CD4-positive, alpha-beta T cell (primary cell): Measurements from ENCODE around the gene OCA2. TPM values are rescaled to one million over a fixed set of nuclear protein-coding genes. Genes with fewer than 3 reads are reported as not detected.

Source experiments
- ATAC-seq: fragments of 200-7000 bp; cut with Tn5 transposase; one replicate; pipeline ENCODE4 v1.10.0; 2022; ENCODE audit warnings: mild to moderate bottlenecking; ENCODE audit not compliant: poor library complexity
- CTCF ChIA-PET: fragments of 350-600 bp; sonication (Branson Sonifier 250); formaldehyde crosslinking; loops from one replicate; lab custom pipeline; 2021; ENCODE audit warnings: antibody characterized with exemption, inconsistent platforms; lab: Charles Lee
- POLR2A ChIA-PET: fragments of 350-600 bp; sonication (Branson Sonifier 250); formaldehyde crosslinking; loops from one replicate; lab custom pipeline; 2021; ENCODE audit warnings: antibody characterized with exemption, inconsistent platforms; lab: Charles Lee
- DNase-seq, 14 experiments: peaks; one replicate each; pipeline ENCODE4 v3.0.0-alpha.2; 2013 to 2020; ENCODE audit warnings: mixed read lengths in 2 of 14
- H3K27ac ChIP-seq, 2 donors: one replicate each; pipeline versions ENCODE4 v1.5.1 to v1.7.0; 2013; ENCODE audit warnings: low read length in 2 of 2, low read depth in 1 of 2, mild to moderate bottlenecking in 1 of 2
- H3K27me3 ChIP-seq, 2 experiments: 1 replicate in 1 of 2; 2 replicates in 1 of 2; pipeline versions ENCODE4 v1.6.1 to v1.7.0; 2013; ENCODE audit warnings: low read length in 2 of 2, control low read depth in 1 of 2, mild to moderate bottlenecking in 1 of 2, moderate library complexity in 1 of 2; ENCODE audit not compliant: insufficient read depth in 2 of 2, control insufficient read depth in 1 of 2
- H3K36me3 ChIP-seq: one replicate; pipeline ENCODE4 v1.6.1; 2013; ENCODE audit warnings: low read length, control low read depth; ENCODE audit not compliant: insufficient read depth
- H3K4me1 ChIP-seq: one replicate; pipeline ENCODE4 v1.6.1; 2013; ENCODE audit warnings: low read length, control low read depth; ENCODE audit not compliant: insufficient read depth
- H3K4me3 ChIP-seq: one replicate; pipeline ENCODE4 v1.5.1; 2013; ENCODE audit warnings: mild to moderate bottlenecking, low read length, moderate library complexity
- H3K9me3 ChIP-seq, 2 experiments: 1 replicate in 1 of 2; 2 replicates in 1 of 2; pipeline versions ENCODE4 v1.6.1 to v1.7.0; 2013; ENCODE audit warnings: low read length in 2 of 2, mild to moderate bottlenecking in 2 of 2, control low read depth in 1 of 2, moderate library complexity in 1 of 2; ENCODE audit not compliant: control insufficient read depth in 1 of 2, insufficient read depth in 1 of 2
- H3K27ac Mint-ChIP-seq: one replicate; pipeline ENCODE4 v1.8.0; 2020; ENCODE audit warnings: mixed read lengths
- H3K27me3 Mint-ChIP-seq: one replicate; pipeline ENCODE4 v1.8.0; 2021; ENCODE audit warnings: mixed read lengths
- H3K36me3 Mint-ChIP-seq: one replicate; pipeline ENCODE4 v1.8.0; 2021; ENCODE audit warnings: low read depth, mixed read lengths
- H3K4me1 Mint-ChIP-seq: one replicate; pipeline ENCODE4 v1.8.0; 2021; ENCODE audit warnings: low read depth, mixed read lengths
- H3K4me3 Mint-ChIP-seq: one replicate; pipeline ENCODE4 v1.8.0; 2020; ENCODE audit warnings: mild to moderate bottlenecking, mixed read lengths
- H3K9me3 Mint-ChIP-seq: one replicate; pipeline ENCODE4 v1.8.0; 2020; ENCODE audit warnings: mixed read lengths
- CTCF ChIP-seq: fragments of 200-600 bp; IDR thresholded peaks from one replicate; pipeline ENCODE4 v1.8.0; 2022; ENCODE audit warnings: antibody characterized with exemption, mild to moderate bottlenecking
- intact Hi-C, 2 experiments: fragments of 100-400 bp; cut with DNase I in 1 of 2; cut with micrococcal nuclease in 1 of 2; formaldehyde crosslinking; loops; one replicate each; pipeline versions ENCODE4 v1.15.1 to v1.9.0; 2023 to 2025; cut with DNase I, micrococcal nuclease
- total RNA-seq, 174 experiments: library from RNA in 2 of 174; stranded (reverse) in 2 of 174; gene quantifications; one replicate each; pipeline ENCODE4 v1.2.3 and lab custom pipeline; 2021 to 2026

Gene OCA2
- total RNA-seq, 2 experiments from 2014 or later: not detected

- no peak for DNase-seq
- ATAC-seq: no peak
- no peaks in the 10 kb centered on the region for H3K36me3 Mint-ChIP-seq
- H3K36me3 ChIP-seq: no peaks in the 10 kb centered on the region
- H3K9me3 ChIP-seq: no peaks in the 10 kb centered on the region
- no peaks in the 10 kb centered on the region for H3K4me1 ChIP-seq
- no peaks in the 10 kb centered on the region for H3K27me3 ChIP-seq
- no peak overlapping the region for H3K27ac ChIP-seq
- peaks cover 10% of the 10 kb centered on the region for H3K9me3 Mint-ChIP-seq
- intact Hi-C loops: loop anchor here in 1 of 2 experiments (5.0 kb wide), 1 partner anchor 1536 kb away; no protein-coding TSS in a partner anchor
- H3K4me3 Mint-ChIP-seq: no peak overlapping the region
- H3K4me1 Mint-ChIP-seq: no peaks in the 10 kb centered on the region
- POLR2A ChIA-PET: no interaction called here
- no peak overlapping the region for H3K27ac Mint-ChIP-seq
- H3K4me3 ChIP-seq: no peak overlapping the region
- no peak for TF ChIP-seq CTCF
- CTCF ChIA-PET: no interaction called here
- peaks cover 4% of the 10 kb centered on the region for H3K27me3 Mint-ChIP-seq
Measured at GRCh38 chr15:27936164-27936563, 163.0 kb downstream of the OCA2 start.

DNA sequence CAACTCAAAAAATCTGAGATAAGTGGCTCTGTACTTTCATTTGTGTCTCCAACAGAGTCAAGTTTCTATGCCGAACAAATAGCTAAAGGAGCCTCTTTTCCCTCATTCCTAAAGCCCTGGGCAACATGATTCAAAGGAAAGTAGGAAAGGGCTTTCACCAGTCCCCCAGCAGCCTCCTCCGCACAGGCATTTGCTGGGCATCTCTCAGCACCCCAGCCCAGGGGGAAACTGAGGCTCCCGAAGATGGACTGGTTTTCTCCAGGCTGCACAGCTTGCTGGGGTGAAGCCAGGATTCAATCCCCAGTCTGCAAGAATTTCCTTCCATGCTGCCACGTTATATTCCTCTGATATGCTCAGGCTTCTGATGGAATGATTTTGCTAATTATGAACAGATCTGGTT lies 163.8 kb downstream of the OCA2 start:
- H3K27me3 ChIP-seq: no peaks in the 10 kb centered on the region
- no peaks in the 10 kb centered on the region for H3K36me3 ChIP-seq
- no peaks in the 10 kb centered on the region for H3K9me3 ChIP-seq
- Mint-ChIP-seq H3K27ac (no peak overlapping the region), H3K27me3 (peaks cover 4% of the 10 kb centered on the region), H3K4me1 (no peaks in the 10 kb centered on the region), H3K36me3 (no peaks in the 10 kb centered on the region), H3K9me3 (peaks cover 10% of the 10 kb centered on the region), H3K4me3 (no peak overlapping the region)
- ChIA-PET CTCF (no interaction called here), POLR2A (no interaction called here)
- ATAC-seq (no peak), DNase-seq (no peak)
- intact Hi-C loops: loop anchor here in 1 of 2 experiments (5.0 kb wide), 1 partner anchor 1537 kb away; no protein-coding TSS in a partner anchor
- H3K27ac ChIP-seq: no peak overlapping the region
- H3K4me3 ChIP-seq: no peak overlapping the region
- TF ChIP-seq CTCF: no peak
- no peaks in the 10 kb centered on the region for H3K4me1 ChIP-seq

- H3K27ac ChIP-seq: no peak overlapping the region
- H3K4me1 Mint-ChIP-seq: no peaks in the 10 kb centered on the region
- intact Hi-C loops: loop anchor here in 1 of 2 experiments (5.0 kb wide), 1 partner anchor 1538 kb away; no protein-coding TSS in a partner anchor
- H3K4me3 ChIP-seq: no peak overlapping the region
- no peaks in the 10 kb centered on the region for H3K27me3 ChIP-seq
- H3K4me1 ChIP-seq: no peaks in the 10 kb centered on the region
- no peaks in the 10 kb centered on the region for H3K9me3 ChIP-seq
- H3K27me3 Mint-ChIP-seq: no peaks in the 10 kb centered on the region
- H3K9me3 Mint-ChIP-seq: peaks cover 10% of the 10 kb centered on the region
- H3K36me3 ChIP-seq: no peaks in the 10 kb centered on the region
- no peak overlapping the region for H3K27ac Mint-ChIP-seq
- no peak overlapping the region for H3K4me3 Mint-ChIP-seq
- TF ChIP-seq CTCF: no peak
- POLR2A ChIA-PET: no interaction called here
- no peak for ATAC-seq
- CTCF ChIA-PET: no interaction called here
- no peaks in the 10 kb centered on the region for H3K36me3 Mint-ChIP-seq
- DNase-seq: no peak
Measured at GRCh38 chr15:27934782-27935181, 164.3 kb downstream of the OCA2 start.
